NCI-H1694 treated with DMSO at 0.1 percent for 48 hours (cell line): ENCODE data around the gene KRTAP8-1.
A peak's percentile ranks its signal among the peaks of the same experiment; 100 is the strongest.

ENCODE experiments used
- DNase-seq: peaks from one replicate; lab custom pipeline; 2025; lab: John Stamatoyannopoulos, UW

The KRTAP8-1 gene, protein sequence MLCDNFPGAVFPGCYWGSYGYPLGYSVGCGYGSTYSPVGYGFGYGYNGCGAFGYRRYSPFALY

DNA sequence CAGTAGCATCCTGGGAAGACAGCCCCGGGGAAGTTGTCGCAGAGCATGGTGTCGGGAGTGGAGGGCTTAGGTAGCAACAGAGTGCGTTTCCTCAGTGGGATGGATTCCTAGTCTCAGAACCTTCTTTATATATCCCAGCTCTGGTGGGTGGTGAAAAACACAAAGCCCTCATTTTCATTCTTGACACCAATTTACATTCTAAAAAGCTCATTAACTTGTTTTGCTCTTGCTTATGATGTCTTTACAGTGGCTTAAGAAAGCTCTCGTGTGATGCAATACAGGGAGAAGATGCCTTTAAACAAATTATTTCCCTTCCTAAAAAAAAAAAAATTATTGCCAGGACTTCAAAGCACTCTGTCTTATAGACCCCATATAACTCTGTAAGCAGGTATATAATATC lies at the start of gene KRTAP8-1:
TSS of gene KRTAP8-1 (minus strand) at position 101 of the 400 bp plus-strand sequence. CDS start at position 47, 54 bp downstream.
- DNase-seq, result no peak

DNA sequence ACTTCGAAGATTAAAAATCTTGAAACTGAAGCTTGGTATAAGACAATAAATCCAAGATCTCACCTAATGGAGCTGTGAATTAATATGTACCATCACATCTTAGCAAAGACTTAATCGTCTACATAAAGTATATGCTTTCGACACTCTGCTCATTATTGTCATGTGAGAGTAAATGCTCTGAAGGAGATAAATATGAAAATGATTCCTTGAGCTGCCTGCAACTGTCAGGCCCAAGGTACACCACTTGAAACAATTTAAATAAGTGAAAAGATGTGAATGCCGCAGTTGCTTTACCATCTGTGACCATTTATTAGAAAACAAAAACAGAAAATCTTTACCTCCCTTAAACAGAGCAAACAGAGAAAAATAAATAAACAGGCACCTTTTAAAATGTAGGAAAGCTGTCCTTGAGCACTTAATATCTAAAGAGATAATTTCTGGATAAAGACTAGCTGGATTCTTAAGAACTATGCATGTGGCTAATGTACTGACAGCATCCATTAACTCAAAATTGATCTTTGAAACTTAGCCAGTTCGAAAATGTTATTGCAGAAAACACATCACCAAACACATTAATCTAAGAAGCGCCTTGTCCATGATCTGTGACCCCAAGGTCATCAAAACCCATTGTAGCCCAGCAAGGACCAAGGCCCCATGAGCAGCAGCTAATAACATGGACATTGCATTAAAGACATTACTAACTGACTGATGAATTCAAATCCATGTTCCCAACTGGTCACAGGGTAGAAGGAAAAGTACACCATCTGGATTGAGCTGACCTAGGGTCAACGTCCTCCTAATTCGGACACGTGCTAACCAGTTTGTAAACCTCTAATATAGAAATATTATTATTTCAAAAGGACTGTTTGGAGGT lies 34.8 kb upstream of the KRTAP8-1 start:
- no peak for DNase-seq

DNA sequence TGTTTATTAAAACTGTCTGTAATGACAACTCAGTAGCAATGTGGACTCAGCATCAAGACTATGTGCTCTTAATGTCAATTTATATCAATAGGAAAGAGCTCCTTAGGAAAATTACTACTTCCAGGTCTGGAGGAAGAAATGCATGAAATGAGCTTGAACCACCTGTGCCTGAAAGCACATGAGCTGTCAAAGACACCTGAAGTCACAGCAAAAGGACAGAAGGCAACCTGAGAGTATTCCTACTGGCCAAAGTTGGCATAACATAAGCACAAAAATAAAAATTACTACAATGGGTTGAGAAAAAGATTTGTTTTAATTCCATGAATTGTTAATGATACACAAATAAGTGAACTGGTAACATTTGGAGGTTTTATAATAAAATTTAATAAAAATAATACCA lies 29.9 kb upstream of the KRTAP8-1 start:
- no peak for DNase-seq

DNA sequence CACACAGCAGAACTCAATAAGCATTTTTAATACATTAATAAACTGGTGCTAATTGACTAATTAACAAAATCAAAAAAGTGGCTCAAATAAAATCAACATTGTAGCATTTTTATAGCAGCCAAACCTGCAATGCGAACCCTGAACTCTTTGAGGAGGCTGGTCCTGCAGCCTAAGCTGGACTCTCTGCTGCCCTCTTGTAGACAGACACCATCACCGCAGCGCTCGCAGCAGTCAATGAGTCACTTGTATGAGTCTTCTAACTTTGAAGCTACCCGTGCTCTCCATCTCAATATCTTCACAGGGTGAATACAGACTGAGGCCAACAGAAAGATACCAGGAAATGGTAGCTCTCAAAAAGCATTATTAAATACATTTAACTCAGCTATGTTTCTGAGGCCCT lies 26.2 kb upstream of the KRTAP8-1 start:
- peak; percentile 6 for DNase-seq

DNA sequence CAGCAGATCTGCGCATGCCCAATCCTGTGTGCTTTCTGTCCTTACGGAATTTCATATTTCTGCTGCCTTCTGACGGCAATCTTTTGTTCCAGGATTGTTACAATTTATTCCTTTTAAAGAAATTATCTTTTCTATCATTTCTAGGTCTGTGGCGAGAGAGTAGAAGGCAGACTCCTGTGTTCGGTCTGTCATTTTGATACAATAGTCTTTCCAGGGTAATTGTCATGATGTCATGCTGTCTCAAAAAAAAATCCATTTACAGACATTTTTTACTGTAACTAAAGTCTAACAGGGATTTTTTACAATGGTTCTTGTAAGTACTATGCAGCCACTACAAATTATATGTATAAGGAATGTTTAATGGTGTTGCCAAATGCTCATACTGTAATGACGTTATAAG lies 25.5 kb upstream of the KRTAP8-1 start:
- no peak for DNase-seq

DNA sequence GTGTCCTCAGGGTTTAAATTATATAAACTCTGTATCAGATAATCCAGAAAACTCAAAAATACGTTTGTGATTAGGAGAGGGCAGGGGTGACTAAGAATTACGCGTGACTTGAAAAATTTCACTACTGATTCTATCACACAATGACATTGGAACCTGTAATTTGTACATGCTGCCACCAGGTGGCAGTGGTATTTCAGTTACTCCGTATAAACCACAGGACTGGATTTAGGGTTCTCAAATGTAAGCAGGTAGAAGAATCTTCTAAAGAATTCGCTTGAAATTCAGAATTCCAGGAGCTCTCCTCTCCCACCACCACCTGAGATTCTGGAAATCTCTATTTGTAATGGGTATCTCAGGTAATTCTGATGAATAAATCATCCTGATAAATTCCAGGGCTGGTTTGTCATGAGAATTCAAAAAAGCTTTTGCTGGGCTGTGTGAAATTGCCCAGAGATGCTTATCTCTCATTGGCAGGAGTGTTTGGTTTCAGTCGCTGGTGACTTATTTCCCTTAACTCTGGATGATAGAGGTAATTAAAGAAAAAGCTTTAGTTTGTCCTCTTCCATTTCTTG lies 18.2 kb upstream of the KRTAP8-1 start:
- DNase-seq, result peak; percentile 19

DNA sequence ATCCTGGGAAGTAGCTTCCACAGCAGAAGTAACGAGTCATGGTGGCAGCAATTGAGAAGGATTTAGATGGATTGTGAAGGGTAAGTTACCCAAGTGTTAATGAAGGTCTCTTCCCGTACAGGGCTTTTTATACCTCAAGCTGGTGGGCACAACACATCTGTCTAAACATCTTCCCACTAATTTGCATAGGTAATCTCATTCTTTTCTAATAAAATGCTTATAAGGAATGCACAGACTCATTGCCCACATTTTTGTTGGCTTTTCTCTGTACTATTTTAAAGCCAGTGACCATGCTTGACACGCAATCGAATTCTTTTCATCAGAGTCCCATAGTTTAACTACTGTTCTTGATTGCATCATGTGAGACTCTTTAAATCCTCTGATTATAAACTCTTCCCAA lies 16.6 kb upstream of the KRTAP8-1 start, which contains the start of gene KRTAP7-1:
TSS of gene KRTAP7-1 (minus strand) at position 101 of the 400 bp plus-strand sequence. CDS start at position 40, 61 bp downstream.
- no peak for DNase-seq

DNA sequence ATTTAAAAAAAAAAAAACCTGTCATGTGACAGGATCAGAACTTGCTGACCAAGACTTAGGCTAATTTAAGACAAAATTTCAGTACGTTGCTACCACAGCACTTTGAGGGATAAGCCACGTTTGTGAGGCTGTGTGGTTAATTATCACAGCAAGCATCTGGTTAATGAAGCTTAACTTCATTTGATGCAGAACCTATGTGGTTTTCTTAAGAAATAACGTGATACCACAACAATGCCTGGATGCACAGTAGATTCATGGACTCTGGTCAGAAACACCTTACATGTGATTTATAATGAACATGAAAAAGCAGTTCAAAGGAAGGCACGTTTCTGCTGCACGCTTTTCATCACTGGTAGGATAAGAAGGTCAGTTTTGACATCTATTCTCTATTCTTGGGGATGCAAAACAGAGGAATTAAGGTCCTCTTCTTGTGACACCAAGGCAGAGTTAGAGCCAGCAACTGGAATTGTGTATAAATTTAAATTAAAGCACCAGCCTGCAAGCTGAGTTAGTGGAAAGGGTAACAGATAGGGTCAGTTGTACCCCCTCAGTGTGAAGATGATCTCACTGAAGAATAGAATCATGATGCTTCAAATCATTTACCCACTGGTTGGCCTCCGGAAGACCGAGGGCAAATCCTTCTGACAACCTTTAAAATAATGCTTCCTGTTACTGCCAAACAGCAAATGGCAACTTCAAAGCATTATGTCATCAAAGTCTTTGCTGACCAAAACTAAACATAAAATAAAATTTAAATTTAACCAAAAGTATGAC lies 6.0 kb upstream of the KRTAP8-1 start:
- no peak for DNase-seq

DNA sequence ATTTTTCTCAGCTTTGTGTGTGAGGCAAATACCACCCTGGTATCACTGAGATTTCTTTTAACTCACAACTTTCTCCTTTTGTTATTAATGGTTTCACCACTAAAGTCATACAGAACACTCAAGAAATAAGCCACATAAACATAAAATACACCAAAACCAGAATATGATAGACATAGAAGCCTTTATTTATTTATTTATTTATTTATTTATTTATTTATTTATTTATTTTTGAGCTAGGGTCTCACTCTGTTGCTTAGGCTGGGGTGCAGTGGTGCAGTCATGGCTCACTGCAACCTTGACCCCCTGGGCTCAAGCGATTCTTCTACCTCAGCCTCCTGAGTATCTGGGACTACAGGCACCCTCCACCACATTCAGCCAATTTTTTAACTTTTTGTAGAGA lies 12.5 kb downstream of the KRTAP8-1 start:
- no peak for DNase-seq

DNA sequence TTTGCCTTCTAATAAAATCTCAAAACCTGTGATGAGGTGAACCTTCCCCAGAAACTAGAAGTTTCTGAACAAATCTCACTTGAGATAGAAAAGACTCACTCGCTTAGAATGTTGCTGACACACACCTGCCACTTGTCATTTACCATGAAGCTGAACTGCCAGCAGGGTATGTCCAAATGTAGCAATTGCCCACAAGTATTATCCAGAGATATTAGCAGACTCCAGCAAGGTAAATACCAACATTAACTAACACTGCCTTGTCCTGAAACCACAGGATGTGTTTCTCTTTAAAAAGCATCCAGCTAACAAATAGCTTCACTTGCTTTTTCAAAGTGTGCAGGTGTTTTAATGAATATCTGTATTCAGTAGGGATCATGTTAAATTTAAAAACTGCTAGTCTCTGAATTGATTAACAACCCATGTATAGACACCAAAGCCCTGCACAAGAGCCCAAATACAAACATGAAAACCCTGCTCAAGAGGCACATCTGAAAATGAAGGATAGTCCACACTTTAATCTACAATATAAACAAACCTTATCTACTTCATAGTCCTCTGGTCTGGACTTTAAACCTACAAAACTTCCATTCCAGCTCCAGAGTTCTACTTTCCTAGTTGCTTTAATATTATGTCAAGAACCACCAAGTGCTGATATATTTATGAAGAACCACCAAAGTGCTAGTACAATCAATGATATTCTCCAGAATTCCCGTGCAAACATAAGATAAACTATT lies 19.3 kb downstream of the KRTAP8-1 start:
- DNase-seq, result no peak

DNA sequence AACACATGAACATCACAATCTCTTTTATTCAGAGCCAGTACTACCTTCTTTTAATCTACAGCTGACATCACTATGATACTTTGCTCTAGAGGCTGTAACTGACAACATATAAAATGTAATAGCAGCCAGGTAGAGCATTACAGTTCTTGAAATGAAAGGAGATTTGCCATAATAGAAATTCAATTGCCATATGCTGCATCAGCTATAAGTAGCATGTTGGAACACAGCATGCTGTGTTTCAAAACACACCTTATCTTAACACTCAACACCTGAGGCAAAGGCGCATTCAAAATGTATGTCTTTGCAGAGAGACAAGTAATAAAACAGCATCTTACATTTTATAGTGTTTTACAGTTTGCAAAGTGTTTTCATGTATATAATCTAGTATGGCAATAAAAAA lies 33.8 kb downstream of the KRTAP8-1 start:
- no peak for DNase-seq

DNA sequence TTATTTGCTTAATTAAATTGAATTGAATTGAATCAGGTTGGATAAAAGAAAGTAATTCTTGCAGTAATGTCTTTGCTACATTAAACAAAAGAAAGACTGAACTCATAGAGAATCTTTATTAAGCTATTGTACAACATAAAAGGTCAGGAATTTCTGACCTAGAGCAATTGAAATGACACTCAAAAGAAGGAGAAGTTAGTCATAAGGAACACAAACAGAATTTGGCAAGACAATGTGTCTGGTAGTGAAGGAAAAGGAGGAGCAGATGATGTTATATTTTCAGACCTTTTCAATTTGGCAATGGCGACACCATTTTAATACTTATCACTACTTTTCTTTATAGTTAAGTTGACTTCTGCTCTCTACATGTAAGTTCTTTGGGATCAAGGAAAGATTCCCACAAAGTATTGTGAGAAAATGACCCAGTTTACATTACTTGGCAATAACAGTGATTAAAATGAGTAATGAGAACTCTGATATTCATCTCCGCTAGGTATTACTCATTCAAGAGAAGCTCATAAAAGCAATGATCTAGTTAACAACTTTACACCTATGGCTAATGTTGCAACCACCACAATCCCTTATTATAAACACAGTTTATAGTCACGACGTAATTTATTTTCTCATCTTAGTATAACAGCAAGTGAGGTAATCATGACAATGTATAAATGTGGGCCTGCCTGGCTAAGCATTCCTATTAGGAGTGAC lies 43.2 kb downstream of the KRTAP8-1 start:
- no peak for DNase-seq
